GM21717 (cell line): ENCODE results near the gene EXD3.
"Not testable (repeated sequence)": the region's sequence is repeated elsewhere in the genome, so short reads cannot be mapped to it uniquely, and the experiment has no call there.

ENCODE experiments used
- ATAC-seq: cut with Tn5 transposase; IDR thresholded peaks from one replicate; pipeline ENCODE4 v1.9.1; 2021; ENCODE audit warnings: mild to moderate bottlenecking, moderate library complexity; ENCODE audit not compliant: unreplicated experiment

EXD3 gene

DNA sequence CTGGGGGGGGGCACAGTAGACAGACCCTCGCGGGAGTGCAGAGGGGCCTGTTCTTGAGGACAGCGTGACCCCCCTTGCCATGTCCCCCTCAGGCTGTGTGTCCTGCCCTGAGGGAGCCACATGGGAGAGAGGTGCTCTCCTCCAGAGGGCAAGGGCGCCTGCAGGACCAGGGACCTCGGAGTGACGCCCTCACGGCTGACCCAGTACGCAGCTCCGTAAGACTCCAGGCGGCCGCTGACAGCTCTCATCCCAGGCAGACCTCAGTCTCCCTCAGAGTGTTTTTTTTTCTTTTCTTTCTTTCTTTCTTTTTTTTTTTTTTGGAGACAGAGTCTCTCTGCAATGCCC, 27.3 kb downstream of the EXD3 start:
- ATAC-seq: no peak

DNA sequence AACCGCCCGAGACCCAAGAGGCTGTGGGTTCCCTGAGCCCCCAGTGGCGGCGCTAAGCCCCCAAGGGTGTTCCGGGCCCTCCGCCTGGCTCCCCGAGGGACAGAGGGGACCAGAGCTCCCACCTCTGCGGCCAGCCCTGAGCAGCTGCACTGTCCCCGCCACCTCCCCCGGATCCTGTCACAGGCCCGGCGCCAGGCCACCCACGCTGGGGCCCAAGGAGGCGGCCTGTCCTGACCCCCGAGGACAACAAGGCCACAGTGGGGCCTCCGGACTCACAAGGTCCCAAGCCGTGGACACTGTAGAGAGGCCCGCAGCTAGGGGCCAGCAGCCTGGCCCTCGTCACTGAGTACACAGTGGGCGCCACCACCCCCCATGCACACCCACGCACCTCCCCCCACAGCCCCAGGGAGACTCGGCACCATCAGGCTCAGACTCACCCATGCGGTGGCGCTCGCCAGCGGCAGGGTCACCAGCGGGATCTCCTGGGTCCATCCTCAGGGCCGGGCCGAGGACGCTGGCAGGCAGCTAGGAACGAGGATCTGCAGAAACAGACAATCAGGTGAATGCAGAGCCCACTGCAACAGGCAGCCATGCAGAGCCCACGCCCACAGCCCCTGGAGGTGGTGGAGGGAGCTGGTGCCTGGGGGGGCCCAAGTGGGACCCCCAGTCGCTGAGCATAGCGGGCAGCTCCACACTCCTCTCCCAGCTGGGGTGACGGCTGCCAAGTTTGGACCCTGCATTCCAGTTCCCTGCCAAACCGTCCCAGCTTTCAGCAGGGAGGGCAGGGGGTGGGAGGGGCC, 27.9 kb downstream of the EXD3 start:
- ATAC-seq: no peak

DNA sequence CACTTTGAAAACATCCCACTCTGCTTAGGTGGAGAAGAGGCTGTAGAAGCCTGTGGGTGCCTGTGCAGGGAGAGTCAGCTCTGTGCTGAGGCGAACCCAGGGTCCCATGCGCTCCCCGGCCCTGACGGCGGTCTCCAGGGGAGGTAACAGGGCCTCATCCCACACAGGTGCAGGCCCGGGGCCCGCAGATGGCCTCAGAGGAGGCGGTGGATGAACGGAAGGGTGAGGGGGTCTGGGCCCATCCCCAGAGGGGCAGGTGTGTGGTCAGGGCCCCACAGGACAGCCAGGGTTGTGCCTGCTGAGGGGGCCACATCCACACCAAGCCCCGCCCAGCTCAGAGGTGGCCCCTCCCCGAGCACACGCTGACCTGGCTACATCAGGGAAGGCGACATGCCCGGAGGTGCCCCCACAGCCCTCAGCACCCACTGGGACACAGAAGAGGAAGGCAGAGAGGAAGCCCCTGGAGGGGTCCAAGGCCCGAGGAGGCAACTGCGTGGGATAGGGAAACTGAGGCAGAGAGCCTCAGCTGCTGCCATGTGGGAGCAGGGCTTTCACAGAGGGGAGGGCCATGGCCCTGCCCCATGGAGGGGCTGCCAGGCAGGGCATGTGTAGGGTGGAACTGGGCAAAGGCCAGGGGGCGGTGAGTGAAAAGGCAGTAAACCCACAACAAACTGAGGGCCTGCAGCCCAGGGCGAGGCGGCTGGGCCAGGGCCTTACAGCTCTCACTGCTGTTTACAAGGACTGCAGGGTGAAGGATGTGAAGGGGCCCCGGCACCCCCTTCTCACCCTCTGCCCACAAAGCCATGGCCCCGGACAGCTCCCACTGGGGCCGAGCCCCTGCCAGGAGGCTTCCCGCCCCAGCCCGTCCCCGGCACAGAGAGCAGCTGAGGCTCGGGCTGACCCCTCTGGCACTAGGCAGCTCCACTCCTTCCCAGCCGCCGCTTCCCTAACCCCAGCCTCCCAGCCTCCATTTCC, 29.5 kb downstream of the EXD3 start:
- ATAC-seq: no peak

DNA sequence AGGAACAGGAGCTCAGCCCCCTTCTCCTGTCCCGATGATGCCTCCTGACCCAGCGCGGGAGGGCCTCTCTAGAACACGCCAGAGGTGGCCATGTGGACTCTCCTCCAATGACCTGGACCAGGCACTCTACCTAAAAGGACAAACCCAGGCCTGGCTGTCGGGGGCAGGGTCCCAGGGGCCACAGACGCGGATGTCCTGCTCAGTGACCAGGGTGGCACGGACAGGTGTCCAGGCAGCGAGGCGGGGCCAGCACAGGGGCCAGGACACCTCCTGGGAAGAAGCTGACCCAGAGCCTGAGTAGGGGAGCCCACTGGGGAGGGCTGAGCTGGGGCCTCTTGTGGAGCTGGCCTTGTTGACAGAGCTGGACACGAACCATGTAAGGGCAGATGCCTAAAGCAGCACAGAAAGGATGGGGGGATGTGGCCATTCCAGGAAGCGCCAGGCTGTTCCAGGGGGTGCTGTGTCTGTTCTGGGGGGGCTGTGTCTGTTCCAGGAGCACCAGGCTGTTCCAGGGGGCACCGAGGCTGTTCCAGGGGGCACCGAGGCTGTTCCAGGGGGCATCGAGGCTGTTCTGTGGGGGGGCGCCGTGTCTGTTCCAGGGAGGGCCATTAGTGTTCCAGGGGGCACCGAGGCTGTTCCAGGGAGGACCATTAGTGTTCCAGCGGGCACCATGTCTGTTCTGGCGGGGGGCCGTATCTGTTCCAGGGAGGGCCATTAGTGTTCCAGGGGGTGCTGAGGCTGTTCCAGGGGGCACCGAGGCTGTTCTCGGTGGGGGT, 30.5 kb downstream of the EXD3 start:
- no peak for ATAC-seq

DNA sequence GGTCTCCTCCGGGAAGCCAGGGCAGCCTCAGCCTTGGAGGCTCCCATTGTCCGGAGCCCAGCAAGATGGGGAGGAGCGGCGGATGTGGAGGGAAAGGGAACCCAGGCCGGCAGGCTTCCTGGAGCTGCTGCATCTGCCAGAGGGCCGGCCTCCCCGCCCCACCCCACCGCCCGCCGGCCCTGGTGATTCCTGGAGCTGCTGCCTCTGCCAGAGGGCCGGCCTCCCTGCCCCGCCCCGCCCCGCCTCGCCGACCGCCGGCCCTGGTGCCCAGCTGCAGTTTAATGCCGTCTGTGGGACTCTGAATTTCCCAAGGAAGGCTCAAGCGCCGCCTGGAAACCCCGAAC, 31.6 kb downstream of the EXD3 start:
- ATAC-seq: no peak

DNA sequence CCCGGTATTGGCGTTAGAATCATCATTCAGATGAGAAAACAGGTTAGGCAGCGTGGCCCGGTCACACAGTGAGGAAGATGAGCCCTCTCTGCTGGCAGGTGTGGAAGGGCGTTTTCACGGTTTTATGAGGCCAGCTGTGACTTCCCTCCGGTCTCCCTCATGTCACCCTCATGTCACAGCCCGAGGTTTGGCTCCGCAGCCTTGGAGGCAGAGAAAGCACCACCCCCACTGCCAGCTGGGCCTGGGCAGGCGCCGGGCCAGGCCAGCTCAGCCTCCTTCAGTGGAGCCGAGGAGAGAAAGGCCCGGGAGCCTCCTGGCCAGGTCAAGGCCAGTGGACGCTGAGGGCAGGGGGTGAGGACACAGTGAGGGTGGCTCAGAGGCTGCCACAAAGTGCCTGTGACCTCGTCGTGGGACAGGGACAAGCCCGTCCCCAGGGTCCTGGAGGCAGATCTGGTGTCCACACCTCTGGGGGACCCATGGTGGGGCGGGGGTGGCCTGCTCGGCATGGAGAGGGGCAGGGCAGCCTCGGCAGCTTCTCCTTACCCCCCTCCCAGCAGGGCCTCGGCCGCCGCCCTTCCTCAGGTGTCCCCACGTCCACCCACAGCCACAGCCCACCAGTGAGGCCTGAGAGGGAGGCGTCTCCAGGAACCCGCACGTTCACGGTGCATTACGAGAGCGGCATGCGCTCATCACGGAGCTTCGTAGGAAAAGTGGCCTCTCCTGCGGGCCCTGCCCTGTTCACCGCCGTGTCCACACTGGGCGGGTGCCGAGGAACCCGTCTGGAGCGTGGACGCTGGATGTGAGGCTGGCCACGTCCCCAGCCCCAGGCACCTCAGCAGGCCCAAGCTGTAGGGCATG, 32.2 kb downstream of the EXD3 start:
- no peak for ATAC-seq

DNA sequence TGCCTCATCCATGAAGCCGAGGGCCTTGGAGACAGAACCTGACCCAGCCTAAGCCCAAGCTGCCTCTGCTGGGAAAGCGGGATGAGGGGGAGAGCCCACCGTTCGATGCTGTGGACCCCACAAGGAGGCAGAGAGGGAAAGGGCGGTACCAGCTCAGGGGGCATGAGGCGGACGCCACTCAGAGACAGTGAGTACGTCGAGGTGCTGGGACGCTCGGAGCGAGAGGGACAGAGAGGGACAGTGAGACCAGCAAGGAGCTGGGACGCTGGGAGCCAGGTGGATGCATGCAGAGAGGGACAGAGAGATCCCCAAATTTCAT, 33.6 kb downstream of the EXD3 start:
- ATAC-seq: no peak

DNA sequence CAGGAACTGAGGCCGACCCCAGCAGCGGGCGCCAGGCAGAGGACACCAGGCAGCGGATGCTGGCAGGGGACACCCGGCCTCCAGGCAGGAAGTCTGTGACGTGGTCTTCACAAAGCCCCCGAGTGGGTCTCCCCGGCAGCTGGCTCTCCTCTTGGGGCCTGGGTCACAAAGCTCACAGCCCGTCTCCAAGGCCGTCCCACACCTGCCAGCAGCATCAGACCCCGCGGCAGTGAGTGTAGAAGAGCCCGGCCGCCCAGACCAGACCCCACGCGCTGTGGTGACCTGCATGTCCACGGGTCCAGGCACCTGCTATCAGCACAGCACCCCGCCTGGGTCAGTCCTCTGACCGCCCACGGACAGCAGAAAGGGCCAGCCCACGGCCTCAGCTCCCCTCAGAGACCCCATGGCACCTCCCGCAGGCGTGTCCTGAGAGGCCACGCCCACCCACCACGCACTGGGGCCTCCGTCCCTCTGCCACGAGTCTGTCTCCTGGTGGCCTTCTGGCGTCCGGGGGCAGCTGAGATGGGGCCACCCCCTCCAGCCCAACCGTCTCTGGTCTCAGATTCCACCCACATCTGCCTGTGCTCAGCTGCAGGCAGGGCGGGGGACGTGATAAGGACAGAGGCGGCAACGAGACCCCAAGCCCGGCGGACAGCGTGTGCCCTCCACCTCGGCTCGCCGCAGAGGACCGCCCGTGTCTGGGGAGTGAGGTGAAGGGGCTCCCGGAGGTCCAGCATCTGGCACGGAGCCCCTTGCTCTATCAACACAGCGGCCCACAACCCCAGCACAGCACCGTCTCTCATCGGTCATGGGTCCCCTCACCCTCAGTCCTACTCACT, 34.2 kb downstream of the EXD3 start:
- no peak for ATAC-seq

DNA sequence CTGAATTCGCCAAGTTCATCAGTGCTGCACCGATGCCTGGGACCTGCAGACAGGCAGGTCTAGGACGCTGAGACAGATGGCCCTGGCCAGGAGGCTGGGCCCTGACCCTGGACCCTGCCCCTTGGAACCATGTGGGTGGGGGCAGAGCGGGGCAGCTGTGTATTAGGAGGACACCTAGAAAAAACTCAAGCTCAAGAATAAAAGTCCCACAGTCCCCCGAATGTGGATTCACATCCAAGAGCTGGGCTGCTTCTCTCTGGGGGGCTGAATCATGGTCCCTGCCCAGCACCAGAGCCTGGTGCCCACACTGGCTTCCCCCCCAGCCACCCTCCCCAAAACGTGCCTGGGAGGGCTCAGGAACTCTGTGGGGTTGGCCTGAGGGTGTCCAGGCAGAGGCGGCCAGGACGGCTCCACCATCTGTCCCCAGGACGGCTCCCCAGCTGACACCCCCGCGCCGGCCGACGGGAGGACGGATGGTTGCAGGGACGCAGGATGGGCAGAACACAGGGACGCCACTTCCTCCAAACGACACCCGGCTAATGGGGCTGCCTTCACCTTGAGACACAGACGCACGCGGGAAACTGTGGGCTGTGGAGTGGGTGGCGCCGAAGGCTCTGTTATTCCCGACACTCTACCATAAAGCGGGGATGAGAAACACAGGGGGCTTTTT, 34.9 kb downstream of the EXD3 start:
- no peak for ATAC-seq

DNA sequence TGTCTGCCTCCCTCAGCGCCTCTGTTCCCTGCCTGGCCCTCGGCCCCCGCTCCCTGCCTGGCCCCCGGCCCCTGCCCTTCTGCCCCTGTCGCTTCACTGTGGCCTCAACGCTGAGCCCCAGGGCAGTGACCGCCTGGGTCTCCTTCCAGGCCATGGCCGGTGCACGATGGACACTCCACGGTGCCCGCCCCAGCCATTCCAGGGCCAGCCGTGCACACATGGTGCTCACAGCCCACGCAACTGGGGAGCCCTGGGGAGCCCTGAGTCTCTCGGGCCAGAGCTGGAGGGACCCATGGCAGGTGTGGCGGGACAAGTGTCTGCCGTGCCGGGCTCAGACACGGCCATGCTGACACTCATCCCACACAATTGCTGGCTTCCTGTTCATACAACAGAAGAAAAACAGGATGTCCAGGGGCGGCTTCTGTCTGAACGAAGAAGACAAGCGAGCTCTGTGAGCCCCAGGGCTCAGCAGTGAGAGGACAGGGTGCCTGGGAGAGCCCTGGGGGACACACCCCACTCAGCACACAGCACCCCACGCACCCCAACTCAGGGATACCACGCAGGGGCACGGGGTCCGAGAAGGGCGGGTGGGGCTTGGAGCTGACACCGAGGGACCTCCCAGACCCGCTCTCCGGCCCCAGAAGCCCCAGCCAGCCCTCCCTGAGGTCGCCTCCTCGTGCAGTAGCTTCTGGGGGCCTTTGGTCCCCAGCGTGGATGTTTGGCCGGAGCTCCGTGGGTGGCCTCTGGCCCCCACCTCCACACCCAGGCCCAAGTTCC, 35.7 kb downstream of the EXD3 start:
- ATAC-seq: no peak

DNA sequence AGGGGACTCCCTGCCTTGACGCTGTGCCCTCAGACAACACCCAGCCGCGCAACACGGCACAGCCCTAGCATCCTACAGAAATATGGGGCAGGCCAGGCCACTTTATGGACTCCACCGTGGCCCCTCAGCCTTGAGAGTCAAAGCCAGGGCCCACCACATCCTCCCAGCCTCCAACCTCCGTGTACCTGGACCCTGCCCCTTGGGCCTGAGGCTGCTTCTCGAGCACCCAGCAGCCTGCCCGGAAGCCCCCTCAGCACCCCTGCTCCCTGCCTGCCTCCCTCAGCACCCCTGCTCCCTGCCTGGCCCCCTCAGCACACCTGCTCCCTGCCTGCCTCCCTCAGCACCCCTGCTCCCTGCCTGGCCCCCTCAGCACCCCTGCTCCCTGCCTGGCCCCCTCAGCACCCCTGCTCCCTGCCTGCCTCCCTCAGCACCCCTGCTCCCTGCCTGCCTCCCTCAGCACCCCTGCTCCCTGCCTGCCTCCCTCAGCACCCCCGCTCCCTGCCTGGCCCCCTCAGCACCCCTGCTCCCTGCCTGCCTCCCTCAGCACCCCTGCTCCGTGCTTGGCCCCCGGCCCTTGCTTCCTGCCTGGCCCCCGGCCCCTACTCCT, 36.4 kb downstream of the EXD3 start:
- ATAC-seq: not testable (repeated sequence)

DNA sequence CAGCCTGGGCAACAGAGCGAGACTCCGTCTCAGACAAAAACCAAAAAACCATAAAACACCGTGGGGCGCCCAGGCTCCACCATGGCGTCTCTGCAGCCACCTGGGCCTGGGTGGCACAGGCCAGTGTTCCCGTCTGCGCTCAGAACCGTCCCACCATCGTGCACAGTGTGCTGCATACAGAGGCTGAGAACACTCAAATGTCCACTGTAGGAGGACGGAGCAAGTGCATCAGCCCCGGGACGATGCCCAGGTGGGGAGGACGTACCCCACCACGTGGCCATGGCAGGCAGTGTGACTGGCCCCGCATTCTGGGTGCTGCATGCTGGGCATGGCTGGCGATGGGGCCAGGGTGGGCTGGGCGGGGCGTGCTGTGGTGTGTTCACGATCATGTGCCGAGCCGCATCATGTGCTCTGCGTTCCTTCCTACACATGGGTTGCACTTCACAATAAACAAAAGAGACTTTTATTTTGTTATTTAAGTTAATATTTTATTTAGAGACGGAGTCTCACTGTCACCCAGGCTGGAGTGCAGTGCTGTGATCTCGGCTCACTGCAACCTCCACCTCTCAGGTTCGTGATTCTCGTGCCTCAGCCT, 37.8 kb downstream of the EXD3 start:
- ATAC-seq: no peak

DNA sequence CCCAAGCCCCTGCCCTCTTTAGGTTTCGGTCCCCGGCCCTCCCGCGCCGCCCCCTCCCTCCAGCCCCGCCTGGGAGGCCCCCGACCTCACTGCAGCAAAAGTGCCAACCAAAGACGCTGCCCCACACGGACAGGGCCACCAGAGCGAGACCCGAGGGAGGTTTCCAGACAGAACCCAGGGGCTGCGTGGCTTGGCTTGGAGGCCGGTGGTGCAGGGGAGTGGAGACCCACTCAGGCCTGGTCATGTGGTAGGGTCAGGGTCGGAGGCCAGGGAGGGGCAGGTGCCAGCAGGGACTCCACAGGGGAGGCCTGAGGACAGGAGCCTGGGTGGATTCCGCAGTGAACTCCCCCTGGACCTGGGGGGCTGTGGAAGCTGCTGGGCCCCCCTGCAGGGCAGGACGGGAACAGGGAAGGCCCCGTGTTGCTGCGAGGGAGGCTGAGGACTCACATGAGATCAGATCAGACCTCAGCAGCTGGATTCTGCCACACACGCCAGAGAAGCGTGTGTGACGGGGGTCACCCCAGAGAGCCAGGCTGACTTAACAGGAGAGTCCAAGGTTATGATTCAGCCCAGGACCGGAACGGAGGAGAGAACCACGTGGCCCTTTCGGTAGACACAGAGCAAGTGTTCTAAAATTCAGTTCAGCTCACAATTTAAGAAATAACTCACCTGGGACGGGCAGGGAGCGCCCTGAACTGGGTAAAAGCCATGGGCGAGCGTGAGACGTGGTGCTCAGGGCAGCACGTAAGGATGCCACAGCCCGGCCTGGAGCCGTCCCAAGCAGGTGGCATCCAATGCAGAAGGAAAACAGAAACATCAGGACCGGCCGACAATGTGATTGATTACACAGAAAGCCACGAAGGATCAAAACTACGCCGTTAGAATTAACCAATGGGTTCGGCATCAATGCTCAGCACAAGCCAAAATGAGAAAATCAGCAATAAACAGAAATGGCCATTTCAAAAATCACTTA, 38.9 kb downstream of the EXD3 start:
- ATAC-seq: no peak

DNA sequence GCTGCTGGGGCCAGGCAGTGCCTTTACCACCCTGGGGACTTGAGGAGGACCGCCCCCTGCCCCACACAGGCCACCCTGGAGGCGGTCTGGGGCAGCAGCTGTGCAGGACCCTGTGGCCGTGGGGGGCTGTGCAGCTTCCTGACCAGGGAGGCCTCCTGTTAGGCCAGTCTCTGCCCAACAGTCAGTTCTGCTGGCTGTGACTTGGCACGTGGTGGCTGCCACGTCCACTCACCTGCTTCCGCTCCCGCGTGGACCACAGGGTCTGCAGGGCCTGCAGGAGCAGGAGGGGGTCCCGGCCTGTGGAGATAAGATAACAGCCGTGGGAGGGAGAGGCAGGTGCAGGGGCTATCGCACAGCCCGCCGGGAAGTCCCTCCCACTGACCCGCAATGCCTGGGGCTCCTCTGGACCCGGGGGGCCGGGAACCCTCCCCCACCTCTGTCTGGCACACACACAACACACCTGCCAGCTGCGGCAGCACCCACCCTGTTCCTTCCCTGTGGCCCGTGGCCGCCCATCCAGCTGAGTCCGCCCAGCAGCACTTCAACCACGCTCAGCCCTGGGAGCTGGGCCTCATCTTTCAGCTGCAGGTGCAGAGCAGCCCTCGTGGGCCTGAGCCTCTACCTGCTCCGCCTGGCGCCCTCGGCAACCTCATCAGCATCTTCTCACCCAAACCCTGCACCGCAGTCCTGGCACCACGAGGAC, 39.7 kb downstream of the EXD3 start:
- ATAC-seq: no peak

DNA sequence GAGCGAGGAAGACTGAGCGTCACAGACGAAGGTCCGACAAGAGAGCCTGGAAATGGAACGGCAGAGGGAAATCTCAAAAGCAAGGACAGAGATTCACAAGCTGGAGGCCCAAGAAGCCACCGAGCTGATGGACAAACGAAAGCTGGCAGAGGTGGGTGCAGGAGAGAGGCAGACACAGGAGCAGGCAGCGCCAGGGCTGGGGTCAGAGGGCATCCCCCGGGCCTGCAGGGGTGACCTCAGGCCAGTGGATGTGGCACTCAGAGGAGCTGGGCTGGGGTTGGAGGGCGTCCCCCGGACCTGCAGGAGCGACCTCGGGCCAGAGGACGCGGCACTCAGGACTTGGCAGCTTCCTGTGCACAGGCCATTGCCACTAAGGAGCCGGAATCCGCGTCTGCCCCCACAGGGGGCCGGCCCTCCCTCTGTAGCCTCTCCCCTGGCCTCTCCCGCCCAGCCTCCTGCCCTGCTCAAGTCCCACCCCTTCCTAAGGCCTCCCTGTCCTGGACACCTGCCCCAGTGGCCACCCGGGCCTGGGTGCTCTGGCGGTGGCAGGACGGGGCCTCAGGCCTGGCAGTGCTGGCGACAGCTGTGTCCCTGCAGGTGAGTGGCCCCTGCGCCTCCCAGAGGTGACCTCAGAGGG, 40.4 kb downstream of the EXD3 start:
- no peak for ATAC-seq
